Psoas muscle (tissue), 8 donors: ENCODE results near the gene JMJD1C. TPM values are rescaled to one million over a fixed set of nuclear protein-coding genes. Genes with fewer than 3 reads are reported as not detected.

Experiments
- ATAC-seq, 4 donors: fragments of 200-7000 bp; cut with Tn5 transposase; one replicate each; pipeline ENCODE4 v1.9.1; 2020; ENCODE audit warnings: moderate library complexity in 3 of 4, mild to moderate bottlenecking in 2 of 4
- DNase-seq, 2 donors: peaks; one replicate each; pipeline ENCODE4 v3.0.0-alpha.2; 2020
- H3K27ac ChIP-seq: fragments of 200-600 bp; one replicate; pipeline ENCODE4 v1.8.0; 2022
- H3K27me3 ChIP-seq, 3 donors: fragments of 200-600 bp in 1 of 3; one replicate each; pipeline versions ENCODE4 v1.6.1 to v1.8.0; 2013 to 2022; ENCODE audit warnings: low read length in 2 of 3, mild to moderate bottlenecking in 2 of 3, moderate library complexity in 1 of 3; ENCODE audit not compliant: insufficient read depth in 3 of 3
- H3K36me3 ChIP-seq, 2 donors: fragments of 200-600 bp in 1 of 2; one replicate each; pipeline versions ENCODE4 v1.6.1 to v1.8.0; 2013 to 2022; ENCODE audit warnings: low read depth in 1 of 2, mild to moderate bottlenecking in 1 of 2, moderate library complexity in 1 of 2; ENCODE audit not compliant: insufficient read depth in 1 of 2
- H3K4me1 ChIP-seq: fragments of 200-600 bp; one replicate; pipeline ENCODE4 v1.8.0; 2022
- H3K4me3 ChIP-seq: fragments of 200-600 bp; one replicate; pipeline ENCODE4 v1.8.0; 2022; ENCODE audit warnings: mild to moderate bottlenecking
- H3K9me3 ChIP-seq: fragments of 200-600 bp; one replicate; pipeline ENCODE4 v1.8.0; 2022
- CTCF ChIP-seq: fragments of 200-600 bp; IDR thresholded peaks from one replicate; pipeline ENCODE4 v1.8.0; 2022; ENCODE audit warnings: antibody characterized with exemption
- WGBS, 3 donors: extraction: QIAGEN DNeasy Blood & Tissue Kit; methylation state at CpG; one replicate each; pipeline versions ENCODE4 v1.1.6 to v1.1.7; 2013; 5-methylcytosine and 5-hydroxymethylcytosine counted together
- intact Hi-C, 2 donors: fragments of 100-400 bp; cut with DNase I; formaldehyde crosslinking; loops; one replicate each; pipeline versions ENCODE4 v1.11.0 to v1.14.2; 2022
- polyA plus RNA-seq, 3 donors: library from polyadenylated mRNA; stranded (reverse); fragments of 200-250 nt; gene quantifications; one replicate each; pipeline ENCODE4 v1.2.3, GENCODE V29; 2013
- total RNA-seq, 4 donors: library from RNA; stranded (reverse); fragmentation: NEBNext Ultra II Directional in 2 of 4; extraction: Animal tissue kit (Norgen Biotek cat#: 25700) in 2 of 4; gene quantifications; one replicate each; pipeline versions ENCODE4 v1.2.1 to v1.2.4, GENCODE V29; 2021 to 2023
- donor health status: healthy with polysubstance abuse.
- donor health status: DM: no; HTN: no; CAD: no; lungs with moderate emphysema.
- donor health status: Bipolar disorder and iron deficiency.
- donor health status: healthy.
- donor health status: DM: yes; HTN: yes; CAD: no.
- donor health status: DM: no; HTN: no; CAD: no.
- donor health status: DM: no; HTN: no; CAD: no.
- donor health status: DM: yes; HTN: yes; CAD: no.

Gene JMJD1C
- total and polyA plus RNA-seq, 7 donors: 17.5 to 74.4 (median 28.8) TPM

GRCh38 chr10:63324495-63324854, 141.3 kb downstream of the JMJD1C start:
- H3K27ac ChIP-seq: no peak overlapping the region
- H3K4me3 ChIP-seq: no peak overlapping the region
- no peaks in the 10 kb centered on the region for H3K27me3 ChIP-seq
- H3K9me3 ChIP-seq: no peaks in the 10 kb centered on the region
- H3K36me3 ChIP-seq: no peaks in the 10 kb centered on the region
- DNase-seq (no peak), ATAC-seq (no peak)
- TF ChIP-seq CTCF: no peak
- intact Hi-C loops: no loop called here
- WGBS, 3 donors: 78 to 79% (median 79%) methylated on average over 2 of the region's 2 CpGs
- H3K4me1 ChIP-seq: no peaks in the 10 kb centered on the region

GRCh38 chr10:63323701-63324494, 141.9 kb downstream of the JMJD1C start:
- H3K36me3 ChIP-seq: no peaks in the 10 kb centered on the region
- intact Hi-C loops: no loop called here
- no peak for DNase-seq
- H3K9me3 ChIP-seq: no peaks in the 10 kb centered on the region
- TF ChIP-seq CTCF: no peak
- WGBS, 3 donors: 95 to 97% (median 95%) methylated on average over 6 of the region's 6 CpGs
- no peaks in the 10 kb centered on the region for H3K4me1 ChIP-seq
- no peak overlapping the region for H3K4me3 ChIP-seq
- no peak overlapping the region for H3K27ac ChIP-seq
- H3K27me3 ChIP-seq: no peaks in the 10 kb centered on the region
- no peak for ATAC-seq

GRCh38 chr10:63320683-63321082, 145.1 kb downstream of the JMJD1C start:
- Histone ChIP-seq H3K4me1 (no peaks in the 10 kb centered on the region), H3K27me3 (no peaks in the 10 kb centered on the region), H3K9me3 (no peaks in the 10 kb centered on the region), H3K4me3 (no peak overlapping the region), H3K27ac (no peak overlapping the region), H3K36me3 (no peaks in the 10 kb centered on the region)
- no peak for TF ChIP-seq CTCF
- 63 to 76% (median 68%) methylated on average over 1 of the region's 1 CpG for WGBS, 3 donors
- ATAC-seq: no peak
- intact Hi-C loops: no loop called here
- no peak for DNase-seq

GRCh38 chr10:63319231-63319630, 146.5 kb downstream of the JMJD1C start:
- WGBS, 3 donors: 94 to 99% (median 96%) methylated on average over 3 of the region's 3 CpGs
- H3K36me3 ChIP-seq: no peaks in the 10 kb centered on the region
- TF ChIP-seq CTCF: no peak

GRCh38 chr10:63318491-63318890, 147.3 kb downstream of the JMJD1C start:
- DNase-seq: no peak
- intact Hi-C loops: no loop called here
- no peaks in the 10 kb centered on the region for H3K4me1 ChIP-seq
- no peaks in the 10 kb centered on the region for H3K9me3 ChIP-seq
- no peaks in the 10 kb centered on the region for H3K36me3 ChIP-seq
- 84 to 91% (median 86%) methylated on average over 3 of the region's 3 CpGs for WGBS, 3 donors
- no peak overlapping the region for H3K27ac ChIP-seq
- no peaks in the 10 kb centered on the region for H3K27me3 ChIP-seq
- no peak overlapping the region for H3K4me3 ChIP-seq
- ATAC-seq: no peak
- TF ChIP-seq CTCF: no peak

More at GRCh38 chr10:63319231-63319630, 146.5 kb downstream of the JMJD1C start:
- H3K4me1 ChIP-seq: no peaks in the 10 kb centered on the region
- DNase-seq (no peak), ATAC-seq (no peak)
- H3K27me3 ChIP-seq: no peaks in the 10 kb centered on the region
- H3K9me3 ChIP-seq: no peaks in the 10 kb centered on the region
- H3K27ac ChIP-seq: no peak overlapping the region
- no peak overlapping the region for H3K4me3 ChIP-seq
- intact Hi-C loops: no loop called here
